OCI-LY1 (cell line): ENCODE data around the gene DENND1A.

Experiments
- CTCF ChIP-seq: fragments of 200-600 bp; sonication (generic), shearing (Covaris generic); IDR thresholded peaks from 2 replicates; pipeline ENCODE4 v1.5.1; 2017; ENCODE audit warnings: mild to moderate bottlenecking, antibody characterized with exemption, low read length, moderate library complexity, mixed read lengths
- EZH2 ChIP-seq: fragments of 200-600 bp; sonication (generic), shearing (Covaris generic); IDR thresholded peaks from 2 replicates; pipeline ENCODE4 v1.8.0; 2017; ENCODE audit warnings: borderline replicate concordance, mixed run types, mild to moderate bottlenecking, antibody characterized with exemption, low read length, moderate library complexity, mixed read lengths

GRCh38 chr9:123887837-123888236 lies 42.1 kb downstream of the DENND1A start:
- TF ChIP-seq CTCF (no peak), EZH2 (no peak)
